Karpas-422 (cell line): Measurements from ENCODE around the gene ACVR2B. TPM values are rescaled to one million over a fixed set of nuclear protein-coding genes. Genes with fewer than 3 reads are reported as not detected.

Experiments used
- DNase-seq: peaks from one replicate; pipeline ENCODE4 v3.0.0-alpha.2; 2015
- H2AFZ ChIP-seq: fragments of 200-600 bp; sonication (generic); 2 replicates; pipeline ENCODE4 v1.6.1; 2014; ENCODE audit warnings: antibody characterized with exemption, low read length, mixed read lengths
- H3K27ac ChIP-seq: fragments of 200-600 bp; sonication (generic); 2 replicates; pipeline ENCODE4 v1.5.1; 2014; ENCODE audit warnings: mild to moderate bottlenecking, low read length, moderate library complexity
- H3K27me3 ChIP-seq: fragments of 200-600 bp; sonication (generic); 2 replicates; pipeline ENCODE4 v1.6.1; 2014; ENCODE audit warnings: low read length, mixed read lengths
- H3K36me3 ChIP-seq: fragments of 200-600 bp; sonication (generic); 2 replicates; pipeline ENCODE4 v1.6.1; 2014; ENCODE audit warnings: low read length, mixed read lengths; ENCODE audit not compliant: insufficient read depth
- H3K4me1 ChIP-seq: fragments of 200-600 bp; sonication (generic); 2 replicates; pipeline ENCODE4 v1.6.1; 2014; ENCODE audit warnings: mild to moderate bottlenecking, low read length, mixed read lengths
- H3K4me2 ChIP-seq: fragments of 200-600 bp; sonication (generic); 2 replicates; pipeline ENCODE4 v1.6.1; 2014; ENCODE audit warnings: low read length, low read depth, mild to moderate bottlenecking; ENCODE audit not compliant: poor library complexity, severe bottlenecking
- H3K4me3 ChIP-seq: fragments of 200-600 bp; sonication (generic); 2 replicates; pipeline ENCODE4 v1.5.1; 2014; ENCODE audit warnings: mild to moderate bottlenecking, antibody characterized with exemption, low read length, mixed read lengths
- H3K79me2 ChIP-seq: fragments of 200-600 bp; sonication (generic); 2 replicates; pipeline ENCODE4 v1.6.1; 2014; ENCODE audit warnings: mild to moderate bottlenecking, low read length, mixed read lengths
- H3K9ac ChIP-seq: fragments of 200-600 bp; sonication (generic); 2 replicates; pipeline ENCODE4 v1.6.0; 2014; ENCODE audit warnings: low read length
- H3K9me2 ChIP-seq: fragments of 200-600 bp; sonication (generic), shearing (Covaris generic); replicated peaks from 2 replicates; pipeline ENCODE4 v1.6.0; 2014; ENCODE audit warnings: mild to moderate bottlenecking, low read length, moderate library complexity; ENCODE audit not compliant: insufficient read depth
- H3K9me3 ChIP-seq: fragments of 300-700, 200-600 bp; sonication (generic); 2 replicates; pipeline ENCODE4 v1.6.1; 2014; ENCODE audit warnings: low read length, mixed read lengths
- H4K20me1 ChIP-seq: fragments of 200-600 bp; sonication (generic); 2 replicates; pipeline ENCODE4 v1.6.1; 2014; ENCODE audit warnings: mild to moderate bottlenecking, antibody characterized with exemption, low read length, low read depth; ENCODE audit not compliant: insufficient read depth
- total RNA-seq: library from RNA; depleted of rRNA; stranded (reverse); fragments of >200 nt; shearing (Covaris generic); gene quantifications from 2 replicates; pipeline ENCODE4 v1.2.3, GENCODE V29; 2014; ENCODE audit warnings: low replicate concordance

ACVR2B gene
- total RNA-seq, 1 experiment from 2014 or later: 2.4 TPM

- Histone ChIP-seq H4K20me1 (no peaks in the 10 kb centered on the region), H3K9me2 (no peaks in the 10 kb centered on the region), H3K4me3 (no peak overlapping the region), H3K36me3 (no peaks in the 10 kb centered on the region), H3K4me2 (no peak overlapping the region), H3K4me1 (no peaks in the 10 kb centered on the region), H3K27me3 (no peaks in the 10 kb centered on the region), H3K9me3 (no peaks in the 10 kb centered on the region), H3K9ac (no peak overlapping the region), H2AFZ (no peak overlapping the region), H3K79me2 (no peaks in the 10 kb centered on the region), H3K27ac (no peak overlapping the region)
- DNase-seq: no peak
Observed at GRCh38 chr3:38487323-38487722, 33.6 kb downstream of the ACVR2B start.

- no peak for DNase-seq
- Histone ChIP-seq H3K27ac (no peak overlapping the region), H3K79me2 (no peaks in the 10 kb centered on the region)
Observed at GRCh38 chr3:38488949-38489348, 35.3 kb downstream of the ACVR2B start.

GRCh38 chr3:38489766-38490165, 36.1 kb downstream of the ACVR2B start:
- H2AFZ ChIP-seq: no peak overlapping the region
- no peaks in the 10 kb centered on the region for H3K9me2 ChIP-seq
- H4K20me1 ChIP-seq: no peaks in the 10 kb centered on the region
- no peaks in the 10 kb centered on the region for H3K9me3 ChIP-seq
- no peaks in the 10 kb centered on the region for H3K36me3 ChIP-seq
- H3K4me3 ChIP-seq: no peak overlapping the region
- DNase-seq: no peak
- no peaks in the 10 kb centered on the region for H3K27me3 ChIP-seq
- H3K27ac ChIP-seq: no peak overlapping the region
- no peaks in the 10 kb centered on the region for H3K4me1 ChIP-seq
- H3K9ac ChIP-seq: no peak overlapping the region
- H3K4me2 ChIP-seq: no peak overlapping the region
- H3K79me2 ChIP-seq: no peaks in the 10 kb centered on the region

More at GRCh38 chr3:38488949-38489348, 35.3 kb downstream of the ACVR2B start:
- H3K36me3 ChIP-seq: no peaks in the 10 kb centered on the region
- no peaks in the 10 kb centered on the region for H3K9me2 ChIP-seq
- H3K9ac ChIP-seq: no peak overlapping the region
- no peaks in the 10 kb centered on the region for H3K4me1 ChIP-seq
- no peaks in the 10 kb centered on the region for H4K20me1 ChIP-seq
- no peak overlapping the region for H3K4me3 ChIP-seq
- no peak overlapping the region for H2AFZ ChIP-seq
- H3K27me3 ChIP-seq: no peaks in the 10 kb centered on the region
- no peak overlapping the region for H3K4me2 ChIP-seq
- H3K9me3 ChIP-seq: no peaks in the 10 kb centered on the region

- no peaks in the 10 kb centered on the region for H3K4me1 ChIP-seq
- H3K9me3 ChIP-seq: no peaks in the 10 kb centered on the region
- no peak for DNase-seq
- no peak overlapping the region for H3K9ac ChIP-seq
- no peaks in the 10 kb centered on the region for H4K20me1 ChIP-seq
- no peak overlapping the region for H3K27ac ChIP-seq
- H3K36me3 ChIP-seq: no peaks in the 10 kb centered on the region
- no peaks in the 10 kb centered on the region for H3K9me2 ChIP-seq
- H3K4me2 ChIP-seq: no peak overlapping the region
- no peaks in the 10 kb centered on the region for H3K79me2 ChIP-seq
- no peaks in the 10 kb centered on the region for H3K27me3 ChIP-seq
- no peak overlapping the region for H2AFZ ChIP-seq
- H3K4me3 ChIP-seq: no peak overlapping the region
Observed at GRCh38 chr3:38490281-38491030, 36.8 kb downstream of the ACVR2B start.

- H3K79me2 ChIP-seq: no peaks in the 10 kb centered on the region
Observed at GRCh38 chr3:38491215-38491614, 37.5 kb downstream of the ACVR2B start.

GRCh38 chr3:38493031-38493430, 39.3 kb downstream of the ACVR2B start:
- Histone ChIP-seq H3K4me2 (no peak overlapping the region), H3K9me2 (no peaks in the 10 kb centered on the region; the same call in 1 of the 2 replicates), H3K79me2 (peaks cover 17% of the 10 kb centered on the region), H3K27me3 (no peaks in the 10 kb centered on the region), H2AFZ (no peak overlapping the region), H3K36me3 (peaks cover 5% of the 10 kb centered on the region; the same call in 1 of the 2 replicates), H4K20me1 (no peaks in the 10 kb centered on the region), H3K27ac (no peak overlapping the region), H3K4me1 (peaks cover 11% of the 10 kb centered on the region), H3K9ac (no peak overlapping the region), H3K9me3 (no peaks in the 10 kb centered on the region), H3K4me3 (no peak overlapping the region)
- no peak for DNase-seq

More at GRCh38 chr3:38491215-38491614, 37.5 kb downstream of the ACVR2B start:
- no peaks in the 10 kb centered on the region for H3K27me3 ChIP-seq
- H2AFZ ChIP-seq: no peak overlapping the region
- DNase-seq: no peak
- H3K4me2 ChIP-seq: no peak overlapping the region
- no peak overlapping the region for H3K9ac ChIP-seq
- no peaks in the 10 kb centered on the region for H3K9me2 ChIP-seq
- H3K27ac ChIP-seq: no peak overlapping the region
- no peaks in the 10 kb centered on the region for H3K9me3 ChIP-seq
- H3K4me3 ChIP-seq: no peak overlapping the region
- H3K36me3 ChIP-seq: no peaks in the 10 kb centered on the region
- H4K20me1 ChIP-seq: no peaks in the 10 kb centered on the region
- H3K4me1 ChIP-seq: no peaks in the 10 kb centered on the region; the same call in 1 of the 2 replicates

- H4K20me1 ChIP-seq: no peaks in the 10 kb centered on the region
- peaks cover 40% of the 10 kb centered on the region for H3K79me2 ChIP-seq
- H3K27ac ChIP-seq: peak within 1 kb of the TSS; percentile 77
- H3K9ac ChIP-seq: peak within 1 kb of the TSS; percentile 93
- H3K4me2 ChIP-seq: peak within 1 kb of the TSS; percentile 80
- peak within 1 kb of the TSS; percentile 91 for H3K4me3 ChIP-seq
- no peaks in the 10 kb centered on the region; the same call in 1 of the 2 replicates for H3K9me2 ChIP-seq
- DNase-seq: peak; percentile 97
- peak within 1 kb of the TSS; percentile 82 for H2AFZ ChIP-seq
- H3K27me3 ChIP-seq: no peaks in the 10 kb centered on the region
- no peaks in the 10 kb centered on the region for H3K9me3 ChIP-seq
- peaks cover 23% of the 10 kb centered on the region for H3K4me1 ChIP-seq
- H3K36me3 ChIP-seq: peaks cover 29% of the 10 kb centered on the region
Observed at GRCh38 chr3:38496131-38496910, 42.6 kb downstream of the ACVR2B start, which contains the start of gene EXOG. Gene EXOG (plus strand): TSS chr3:38496340. CDS start chr3:38496368, 28 bp downstream.

- H3K9me2 ChIP-seq: no peaks in the 10 kb centered on the region; the same call in 1 of the 2 replicates
- peak overlapping the region; percentile 91 for H3K4me3 ChIP-seq
- H3K79me2 ChIP-seq: peaks cover 40% of the 10 kb centered on the region
- no peaks in the 10 kb centered on the region for H3K9me3 ChIP-seq
- H3K9ac ChIP-seq: peak overlapping the region; percentile 93
- peak overlapping the region; percentile 77 for H3K27ac ChIP-seq
- DNase-seq: peak; percentile 62
- H4K20me1 ChIP-seq: no peaks in the 10 kb centered on the region
- H3K36me3 ChIP-seq: peaks cover 32% of the 10 kb centered on the region
- peak overlapping the region; percentile 80 for H3K4me2 ChIP-seq
- H3K4me1 ChIP-seq: peaks cover 23% of the 10 kb centered on the region
- H2AFZ ChIP-seq: peak overlapping the region; percentile 82; the same call in 1 of the 2 replicates
- no peaks in the 10 kb centered on the region for H3K27me3 ChIP-seq
Observed at GRCh38 chr3:38497031-38497430, 43.3 kb downstream of the ACVR2B start.
